Common myeloid progenitor, CD34-positive (primary cell): ENCODE results near the gene RIPOR3.
A peak's percentile ranks its signal among the peaks of the same experiment; 100 is the strongest.

ENCODE experiments used
- CTCF ChIA-PET: fragments of 350-600 bp; sonication (Branson Sonifier 250); formaldehyde crosslinking; loops from one replicate; lab custom pipeline; 2021; ENCODE audit warnings: antibody characterized with exemption; lab: Charles Lee
- POLR2A ChIA-PET: fragments of 350-600 bp; sonication (Branson Sonifier 250); formaldehyde crosslinking; loops from one replicate; lab custom pipeline; 2021; ENCODE audit warnings: antibody characterized with exemption; lab: Charles Lee
- DNase-seq, 3 donors: peaks; one replicate each; pipeline versions ENCODE4 v3.0.0 to v3.0.0-alpha.2; 2013
- H3K27ac ChIP-seq, 2 experiments: 1 replicate in 1 of 2; 2 replicates in 1 of 2; pipeline ENCODE4 v1.7.0; 2013; ENCODE audit warnings: inconsistent platforms in 2 of 2, low read length in 2 of 2, mild to moderate bottlenecking in 2 of 2, low read depth in 1 of 2, moderate library complexity in 1 of 2; ENCODE audit not compliant: severe bottlenecking in 2 of 2, insufficient read depth in 1 of 2, poor library complexity in 1 of 2
- H3K27me3 ChIP-seq, 5 experiments: replicated peaks in 2 of 5; 1 replicate in 3 of 5; 2 replicates in 2 of 5; pipeline versions ENCODE4 v1.6.1 to v1.7.0; 2013; ENCODE audit warnings: low read length in 4 of 5, mild to moderate bottlenecking in 2 of 5, moderate library complexity in 2 of 5, inconsistent platforms in 1 of 5; ENCODE audit not compliant: insufficient read depth in 5 of 5, control insufficient read depth in 4 of 5
- H3K36me3 ChIP-seq, 4 experiments: 1 replicate in 2 of 4; 2 replicates in 2 of 4; pipeline versions ENCODE4 v1.6.1 to v1.7.0; 2013; ENCODE audit warnings: low read length in 3 of 4, control low read depth in 1 of 4, mild to moderate bottlenecking in 1 of 4; ENCODE audit not compliant: control insufficient read depth in 4 of 4, insufficient read depth in 4 of 4
- H3K4me1 ChIP-seq, 4 experiments: 1 replicate in 3 of 4; 2 replicates in 1 of 4; pipeline versions ENCODE4 v1.6.1 to v1.7.1; 2013; ENCODE audit warnings: low read length in 3 of 4, mild to moderate bottlenecking in 3 of 4, control low read depth in 1 of 4, inconsistent platforms in 1 of 4, moderate library complexity in 1 of 4; ENCODE audit not compliant: control insufficient read depth in 4 of 4, insufficient read depth in 4 of 4; ENCODE audit errors: control extremely low read depth in 1 of 4
- H3K4me3 ChIP-seq, 7 experiments: 1 replicate in 4 of 7; 2 replicates in 3 of 7; pipeline versions ENCODE4 v1.5.1 to v1.7.0; 2013; ENCODE audit warnings: mild to moderate bottlenecking in 7 of 7, low read length in 6 of 7, moderate library complexity in 6 of 7, inconsistent platforms in 2 of 7, low read depth in 2 of 7, control low read depth in 1 of 7; ENCODE audit not compliant: insufficient read depth in 4 of 7, control insufficient read depth in 1 of 7; ENCODE audit errors: extremely low read depth in 1 of 7
- H3K9me3 ChIP-seq, 5 experiments: 1 replicate in 4 of 5; 2 replicates in 1 of 5; pipeline versions ENCODE4 v1.6.1 to v1.7.1; 2013; ENCODE audit warnings: low read length in 4 of 5, mild to moderate bottlenecking in 2 of 5, inconsistent platforms in 1 of 5, low read depth in 1 of 5, moderate library complexity in 1 of 5; ENCODE audit not compliant: control insufficient read depth in 4 of 5, insufficient read depth in 2 of 5; ENCODE audit errors: control extremely low read depth in 1 of 5
- WGBS: methylation state at CpG from one replicate; pipeline ENCODE4 v1.1.5; 2013; ENCODE audit not compliant: insufficient coverage; 5-methylcytosine and 5-hydroxymethylcytosine counted together

RIPOR3 gene

GRCh38 chr20:50723672-50724071 is 32.3 kb upstream of the RIPOR3 start:
- Histone ChIP-seq H3K36me3 (no peaks in the 10 kb centered on the region), H3K4me1 (no peaks in the 10 kb centered on the region), H3K27ac (no peak overlapping the region), H3K9me3 (no peaks in the 10 kb centered on the region), H3K27me3 (no peaks in the 10 kb centered on the region), H3K4me3 (no peak overlapping the region)
- no peak for DNase-seq
- ChIA-PET CTCF (no interaction called here), POLR2A (interaction anchor here (0.7 kb wide), 1 partner anchor 737 kb away, joined by 3 read pairs; no protein-coding TSS in a partner anchor)
- 87% methylated on average over 5 of the region's 9 CpGs for WGBS

- 87% methylated on average over 9 of the region's 10 CpGs for WGBS
- POLR2A ChIA-PET, result no interaction called here
- no peaks in the 10 kb centered on the region for H3K9me3 ChIP-seq
- DNase-seq, result no peak
- H3K4me1 ChIP-seq, result no peaks in the 10 kb centered on the region
- H3K27me3 ChIP-seq, result no peaks in the 10 kb centered on the region
- H3K4me3 ChIP-seq, result no peak overlapping the region
- no peak overlapping the region for H3K27ac ChIP-seq
- CTCF ChIA-PET, result interaction anchor here (1.3 kb wide), 1 partner anchor 61 kb away, joined by 3 read pairs; no protein-coding TSS in a partner anchor
- no peaks in the 10 kb centered on the region for H3K36me3 ChIP-seq
Observed at GRCh38 chr20:50722424-50723155, 31.2 kb upstream of the RIPOR3 start.

GRCh38 chr20:50721881-50722281 is 30.5 kb upstream of the RIPOR3 start:
- no peak for DNase-seq
- H3K4me3 ChIP-seq, result no peak overlapping the region
- H3K36me3 ChIP-seq, result no peaks in the 10 kb centered on the region
- no peaks in the 10 kb centered on the region for H3K9me3 ChIP-seq
- ChIA-PET CTCF (interaction anchor here (1.3 kb wide), 1 partner anchor 60 kb away, joined by 3 read pairs; no protein-coding TSS in a partner anchor), POLR2A (no interaction called here)
- H3K27ac ChIP-seq, result no peak overlapping the region
- no peaks in the 10 kb centered on the region for H3K27me3 ChIP-seq
- H3K4me1 ChIP-seq, result no peaks in the 10 kb centered on the region
- WGBS, result 82% methylated on average over 7 of the region's 9 CpGs

GRCh38 chr20:50720582-50720981 is 29.2 kb upstream of the RIPOR3 start:
- Histone ChIP-seq H3K9me3 (no peaks in the 10 kb centered on the region), H3K4me3 (no peak overlapping the region), H3K4me1 (no peaks in the 10 kb centered on the region), H3K36me3 (no peaks in the 10 kb centered on the region), H3K27me3 (peaks cover 0 to 3% (median 0%) of the 10 kb centered on the region in 5 experiments), H3K27ac (no peak overlapping the region)
- ChIA-PET POLR2A (no interaction called here), CTCF (interaction anchor here (1.4 kb wide), 1 partner anchor 30 kb away, joined by 3 read pairs; no protein-coding TSS in a partner anchor)
- DNase-seq, result no peak

GRCh38 chr20:50720026-50720425 is 28.7 kb upstream of the RIPOR3 start:
- H3K4me1 ChIP-seq, result no peaks in the 10 kb centered on the region
- H3K27me3 ChIP-seq, result peaks cover 0 to 3% (median 0%) of the 10 kb centered on the region in 5 experiments
- H3K27ac ChIP-seq, result no peak overlapping the region
- ChIA-PET CTCF (interaction anchor here (1.4 kb wide), 1 partner anchor 30 kb away, joined by 3 read pairs; no protein-coding TSS in a partner anchor), POLR2A (no interaction called here)
- no peaks in the 10 kb centered on the region for H3K36me3 ChIP-seq
- H3K4me3 ChIP-seq, result no peak overlapping the region
- DNase-seq, result peak in 1 of 3 donors; percentile 34
- WGBS, result 60% methylated on average over 1 of the region's 5 CpGs
- no peaks in the 10 kb centered on the region for H3K9me3 ChIP-seq

- Histone ChIP-seq H3K4me3 (no peak overlapping the region), H3K27ac (no peak overlapping the region), H3K9me3 (no peaks in the 10 kb centered on the region), H3K4me1 (no peaks in the 10 kb centered on the region), H3K27me3 (peaks cover 0 to 3% (median 0%) of the 10 kb centered on the region in 5 experiments), H3K36me3 (no peaks in the 10 kb centered on the region)
- 100% methylated on average over 1 of the region's 4 CpGs for WGBS
- CTCF ChIA-PET, result interaction anchor here (0.7 kb wide), 1 partner anchor 59 kb away, joined by 3 read pairs; no protein-coding TSS in a partner anchor
- POLR2A ChIA-PET, result no interaction called here
- no peak for DNase-seq
Observed at GRCh38 chr20:50719328-50719727, 28.0 kb upstream of the RIPOR3 start.
